OCI-LY1 (cell line): ENCODE measurements around the gene BIVM.

Experiments
- H2AFZ ChIP-seq: fragments of 200-600 bp; sonication (generic), shearing (Covaris generic); 2 replicates; pipeline ENCODE4 v1.6.0; 2014; ENCODE audit warnings: antibody characterized with exemption, mild to moderate bottlenecking, low read length
- H3F3A ChIP-seq: fragments of 200-600 bp; sonication (generic), shearing (Covaris generic); 2 replicates; pipeline ENCODE4 v1.6.0; 2014; ENCODE audit warnings: mild to moderate bottlenecking, antibody characterized with exemption, low read length, moderate library complexity; ENCODE audit not compliant: insufficient read depth
- H3K27ac ChIP-seq: fragments of 200-600 bp; sonication (generic); 2 replicates; pipeline ENCODE4 v1.5.1; 2014; ENCODE audit warnings: low read length, mixed run types, mild to moderate bottlenecking, low read depth; ENCODE audit not compliant: poor library complexity, severe bottlenecking
- H3K27me3 ChIP-seq: fragments of 200-600 bp; sonication (generic); 2 replicates; pipeline ENCODE4 v1.6.0; 2014; ENCODE audit warnings: antibody characterized with exemption, mild to moderate bottlenecking, low read length, moderate library complexity; ENCODE audit not compliant: insufficient read depth
- H3K36me3 ChIP-seq: fragments of 200-600 bp; sonication (generic); 2 replicates; pipeline ENCODE4 v1.6.1; 2014; ENCODE audit warnings: mild to moderate bottlenecking, antibody characterized with exemption, low read length, moderate library complexity, mixed read lengths; ENCODE audit not compliant: insufficient read depth
- H3K4me1 ChIP-seq: fragments of 200-600 bp; sonication (generic); 2 replicates; pipeline ENCODE4 v1.5.1; 2014; ENCODE audit warnings: mild to moderate bottlenecking, low read length, moderate library complexity; ENCODE audit not compliant: insufficient read depth, severe bottlenecking
- H3K4me2 ChIP-seq: fragments of 200-600 bp; sonication (generic), shearing (Covaris generic); 2 replicates; pipeline ENCODE4 v1.6.1; 2014; ENCODE audit warnings: low read length
- H3K4me3 ChIP-seq: fragments of 200-600 bp; sonication (generic); 2 replicates; pipeline ENCODE4 v1.5.1; 2014; ENCODE audit warnings: low read length, low read depth, mild to moderate bottlenecking, mixed read lengths; ENCODE audit not compliant: poor library complexity, severe bottlenecking
- H3K79me2 ChIP-seq: fragments of 200-600 bp; shearing (Covaris generic); 2 replicates; pipeline ENCODE4 v1.6.1; 2016; ENCODE audit warnings: mixed run types, low read length, mixed read lengths; ENCODE audit not compliant: insufficient read depth
- H3K9ac ChIP-seq: fragments of 200-600 bp; sonication (generic), shearing (Covaris generic); 2 replicates; pipeline ENCODE4 v1.6.1; 2014; ENCODE audit warnings: mild to moderate bottlenecking, low read length, mixed read lengths
- H3K9me2 ChIP-seq: fragments of 200-600 bp; sonication (generic), shearing (Covaris generic); 2 replicates; pipeline ENCODE4 v1.6.1; 2014; ENCODE audit warnings: low read depth, mild to moderate bottlenecking, low read length, mixed read lengths
- H3K9me3 ChIP-seq: fragments of 200-600 bp; shearing (Covaris generic); 2 replicates; pipeline ENCODE4 v1.6.1; 2014; ENCODE audit warnings: low read length, mixed read lengths
- H4K20me1 ChIP-seq: fragments of 200-600 bp; sonication (generic), shearing (Covaris generic); 2 replicates; pipeline ENCODE4 v1.6.0; 2016; ENCODE audit warnings: mild to moderate bottlenecking, low read length; ENCODE audit not compliant: insufficient read depth
- CTCF ChIP-seq: fragments of 200-600 bp; sonication (generic), shearing (Covaris generic); IDR thresholded peaks from 2 replicates; pipeline ENCODE4 v1.5.1; 2017; ENCODE audit warnings: mild to moderate bottlenecking, antibody characterized with exemption, low read length, moderate library complexity, mixed read lengths
- EZH2 ChIP-seq: fragments of 200-600 bp; sonication (generic), shearing (Covaris generic); IDR thresholded peaks from 2 replicates; pipeline ENCODE4 v1.8.0; 2017; ENCODE audit warnings: borderline replicate concordance, mixed run types, mild to moderate bottlenecking, antibody characterized with exemption, low read length, moderate library complexity, mixed read lengths

The BIVM gene

GRCh38 chr13:102862624-102863210, 63.8 kb downstream of the BIVM start:
- Histone ChIP-seq H3K4me3 (no peak overlapping the region), H4K20me1 (no peaks in the 10 kb centered on the region; the same call in 1 of the 2 replicates), H3K27me3 (no peaks in the 10 kb centered on the region), H2AFZ (no peak overlapping the region), H3K4me1 (no peaks in the 10 kb centered on the region), H3K36me3 (peaks cover 98% of the 10 kb centered on the region), H3K79me2 (0 out of 2 replicates have a peak, but pooled peaks cover 6% of the 10 kb centered on the region), H3K9me3 (no peaks in the 10 kb centered on the region), H3K9ac (no peak overlapping the region), H3K4me2 (no peak overlapping the region), H3F3A (no peaks in the 10 kb centered on the region), H3K27ac (no peak overlapping the region), H3K9me2 (no peaks in the 10 kb centered on the region)
- no peak for TF ChIP-seq CTCF
- TF ChIP-seq EZH2, result no peak

GRCh38 chr13:102863590-102863989, 64.7 kb downstream of the BIVM start:
- no peak overlapping the region for H3K9ac ChIP-seq
- no peaks in the 10 kb centered on the region for H3K27me3 ChIP-seq
- no peaks in the 10 kb centered on the region for H3F3A ChIP-seq
- peaks cover 95% of the 10 kb centered on the region for H3K36me3 ChIP-seq
- no peak overlapping the region for H2AFZ ChIP-seq
- H3K79me2 ChIP-seq, result 0 out of 2 replicates have a peak, but pooled peaks cover 6% of the 10 kb centered on the region
- H3K9me2 ChIP-seq, result no peaks in the 10 kb centered on the region
- no peaks in the 10 kb centered on the region; the same call in 1 of the 2 replicates for H4K20me1 ChIP-seq
- TF ChIP-seq EZH2 (no peak), CTCF (no peak)
- H3K4me3 ChIP-seq, result no peak overlapping the region
- H3K27ac ChIP-seq, result no peak overlapping the region
- H3K4me2 ChIP-seq, result no peak overlapping the region
- H3K9me3 ChIP-seq, result no peaks in the 10 kb centered on the region
- no peaks in the 10 kb centered on the region for H3K4me1 ChIP-seq

- Histone ChIP-seq H3K79me2 (0 out of 2 replicates have a peak, but pooled peaks cover 6% of the 10 kb centered on the region), H3K4me3 (no peak overlapping the region), H3F3A (peaks cover 8% of the 10 kb centered on the region; the same call in 1 of the 2 replicates), H3K9ac (no peak overlapping the region), H3K4me2 (no peak overlapping the region), H2AFZ (no peak overlapping the region), H3K4me1 (peaks cover 4% of the 10 kb centered on the region), H3K9me2 (no peaks in the 10 kb centered on the region), H3K27ac (no peak overlapping the region), H3K36me3 (peaks cover 90% of the 10 kb centered on the region), H3K9me3 (no peaks in the 10 kb centered on the region), H3K27me3 (no peaks in the 10 kb centered on the region), H4K20me1 (no peaks in the 10 kb centered on the region)
- TF ChIP-seq CTCF, result no peak
- TF ChIP-seq EZH2, result no peak
These were observed 69.5 kb downstream of the BIVM start for GRCh38 chr13:102868366-102868936.
